ENCODE measurements around the gene RAC3. TPM values are rescaled to one million over a fixed set of nuclear protein-coding genes. Genes with fewer than 3 reads are reported as not detected.

The RAC3 gene
- total RNA-seq, 1 donor from 2014 or later, result 41.3 TPM

DNA sequence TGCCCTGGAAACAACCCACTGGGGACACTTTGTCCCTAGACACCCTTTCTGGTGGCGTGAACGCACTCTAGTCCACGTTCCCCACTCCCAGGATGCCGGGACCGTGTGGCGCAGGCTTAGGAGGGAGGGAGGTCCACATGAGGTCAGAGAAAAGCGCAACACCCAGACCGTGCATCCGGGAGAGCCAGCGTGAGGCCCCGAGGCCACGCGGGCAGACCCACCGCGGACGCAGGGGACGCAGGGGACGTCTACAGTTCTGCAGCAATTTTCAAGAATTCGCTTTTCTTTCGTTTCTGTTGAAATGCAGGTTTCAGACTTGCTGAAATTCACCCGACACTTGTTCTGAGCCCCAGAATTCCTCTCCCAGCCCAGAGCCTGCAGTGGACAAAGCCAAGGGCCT, 15.4 kb downstream of the RAC3 start:
- Histone ChIP-seq H3K4me1 (ENCODE audit: insufficient read depth, low read length) (peaks cover 8% of the 10 kb centered on the region), H4K20me1 (ENCODE audit: insufficient read depth, low read length) (no peaks in the 10 kb centered on the region), H3K9ac (ENCODE audit: low read length) (no peak overlapping the region), H3K4me2 (ENCODE audit: low read length) (no peak overlapping the region), H2AFZ (ENCODE audit: low read depth, low read length) (no peak overlapping the region), H3K4me3 (ENCODE audit: insufficient read depth, low read depth, low read length) (no peak overlapping the region), H3K9me3 (ENCODE audit: insufficient read depth, low read depth, low read length) (no peaks in the 10 kb centered on the region), H3K79me2 (ENCODE audit: insufficient read depth, low read length) (peaks cover 11% of the 10 kb centered on the region), H3K36me3 (ENCODE audit: insufficient read depth, low read length) (no peaks in the 10 kb centered on the region), H3K27me3 (ENCODE audit: insufficient read depth, low read length) (no peaks in the 10 kb centered on the region), H3K27ac (ENCODE audit: low read depth, low read length) (no peak overlapping the region)
- no peaks in the 10 kb centered on the region for H3K9me3 Mint-ChIP-seq (ENCODE audit: unreplicated experiment)
- DNase-seq (ENCODE audit: low read depth), result no peak
- H3K27ac Mint-ChIP-seq (ENCODE audit: unreplicated experiment), result no peak overlapping the region
- FAIRE-seq, result no peak
- H3K4me1 Mint-ChIP-seq (ENCODE audit: low read depth, unreplicated experiment), result peaks cover 5% of the 10 kb centered on the region
- H3K27me3 Mint-ChIP-seq (ENCODE audit: low read depth, unreplicated experiment), result no peaks in the 10 kb centered on the region
- H3K4me3 Mint-ChIP-seq (ENCODE audit: unreplicated experiment), result no peak overlapping the region
- peaks cover 10% of the 10 kb centered on the region for H3K36me3 Mint-ChIP-seq (ENCODE audit: low read depth, unreplicated experiment)
- TF ChIP-seq, protein P1, sequence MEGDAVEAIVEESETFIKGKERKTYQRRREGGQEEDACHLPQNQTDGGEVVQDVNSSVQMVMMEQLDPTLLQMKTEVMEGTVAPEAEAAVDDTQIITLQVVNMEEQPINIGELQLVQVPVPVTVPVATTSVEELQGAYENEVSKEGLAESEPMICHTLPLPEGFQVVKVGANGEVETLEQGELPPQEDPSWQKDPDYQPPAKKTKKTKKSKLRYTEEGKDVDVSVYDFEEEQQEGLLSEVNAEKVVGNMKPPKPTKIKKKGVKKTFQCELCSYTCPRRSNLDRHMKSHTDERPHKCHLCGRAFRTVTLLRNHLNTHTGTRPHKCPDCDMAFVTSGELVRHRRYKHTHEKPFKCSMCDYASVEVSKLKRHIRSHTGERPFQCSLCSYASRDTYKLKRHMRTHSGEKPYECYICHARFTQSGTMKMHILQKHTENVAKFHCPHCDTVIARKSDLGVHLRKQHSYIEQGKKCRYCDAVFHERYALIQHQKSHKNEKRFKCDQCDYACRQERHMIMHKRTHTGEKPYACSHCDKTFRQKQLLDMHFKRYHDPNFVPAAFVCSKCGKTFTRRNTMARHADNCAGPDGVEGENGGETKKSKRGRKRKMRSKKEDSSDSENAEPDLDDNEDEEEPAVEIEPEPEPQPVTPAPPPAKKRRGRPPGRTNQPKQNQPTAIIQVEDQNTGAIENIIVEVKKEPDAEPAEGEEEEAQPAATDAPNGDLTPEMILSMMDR (IDR thresholded peaks at IDR 0.05; ENCODE audit: insufficient read depth, low read depth, low read length), result no peak
- TF ChIP-seq EZH2 (IDR thresholded peaks at IDR 0.05; ENCODE audit: insufficient read depth, low read length), result no peak

DNA sequence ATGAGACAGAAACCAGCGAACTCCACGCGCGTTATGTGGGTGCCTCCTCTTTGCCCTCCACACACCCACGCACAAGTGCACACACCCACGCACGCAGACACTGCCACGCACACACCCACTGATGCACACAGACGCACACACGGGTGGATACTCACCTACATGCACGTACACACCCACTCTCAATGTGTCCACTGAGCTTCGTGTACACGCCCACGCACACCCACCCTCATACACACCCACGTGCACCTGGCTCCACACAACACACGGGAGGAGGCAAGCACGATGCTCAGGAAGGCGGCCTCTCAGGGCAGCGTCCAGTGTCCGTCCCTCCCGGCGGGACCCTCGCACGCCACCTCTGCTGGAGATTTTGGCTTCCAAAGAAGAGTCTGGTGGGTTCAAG, 15.9 kb downstream of the RAC3 start:
- Mint-ChIP-seq H3K27me3 (ENCODE audit: low read depth, unreplicated experiment) (no peaks in the 10 kb centered on the region), H3K4me1 (ENCODE audit: low read depth, unreplicated experiment) (peaks cover 5% of the 10 kb centered on the region)

More for the DNA sequence above, 15.9 kb downstream of the RAC3 start:
- DNase-seq (ENCODE audit: low read depth), result no peak
- H3K27ac ChIP-seq (ENCODE audit: low read depth, low read length), result no peak overlapping the region
- Mint-ChIP-seq H3K9me3 (ENCODE audit: unreplicated experiment) (no peaks in the 10 kb centered on the region), H3K36me3 (ENCODE audit: low read depth, unreplicated experiment) (peaks cover 10% of the 10 kb centered on the region), H3K27ac (ENCODE audit: unreplicated experiment) (no peak overlapping the region), H3K4me3 (ENCODE audit: unreplicated experiment) (no peak overlapping the region)
- TF ChIP-seq, protein P1 (IDR thresholded peaks at IDR 0.05; ENCODE audit: insufficient read depth, low read depth, low read length), result no peak
- no peak for TF ChIP-seq EZH2 (IDR thresholded peaks at IDR 0.05; ENCODE audit: insufficient read depth, low read length)
- H3K4me3 ChIP-seq (ENCODE audit: insufficient read depth, low read depth, low read length), result no peak overlapping the region
- peaks cover 8% of the 10 kb centered on the region for H3K4me1 ChIP-seq (ENCODE audit: insufficient read depth, low read length)
- no peak overlapping the region for H2AFZ ChIP-seq (ENCODE audit: low read depth, low read length)
- peaks cover 16% of the 10 kb centered on the region for H3K79me2 ChIP-seq (ENCODE audit: insufficient read depth, low read length)
- H3K9ac ChIP-seq (ENCODE audit: low read length), result no peak overlapping the region
- H3K9me3 ChIP-seq (ENCODE audit: insufficient read depth, low read depth, low read length), result no peaks in the 10 kb centered on the region
- H3K27me3 ChIP-seq (ENCODE audit: insufficient read depth, low read length), result no peaks in the 10 kb centered on the region
- no peaks in the 10 kb centered on the region for H4K20me1 ChIP-seq (ENCODE audit: insufficient read depth, low read length)
- H3K36me3 ChIP-seq (ENCODE audit: insufficient read depth, low read length), result no peaks in the 10 kb centered on the region
- no peak for FAIRE-seq
- no peak overlapping the region for H3K4me2 ChIP-seq (ENCODE audit: low read length)

All from astrocyte (in vitro differentiated cells and primary cell).